Coronary artery (tissue), 2 donors: ENCODE data around the gene NSG2.

Source experiments
- DNase-seq: peaks from one replicate; pipeline ENCODE4 v3.0.0-alpha.2; 2017; ENCODE audit warnings: low spot score
- H3K27ac ChIP-seq, 2 donors: fragments of 200-600 bp; sonication (generic); one replicate each; pipeline ENCODE4 v1.5.1; 2016 to 2019
- H3K4me3 ChIP-seq: fragments of 200-600 bp; sonication (generic); 2 replicates; pipeline ENCODE4 v1.5.1; 2016; ENCODE audit warnings: mild to moderate bottlenecking, moderate library complexity
- CTCF ChIP-seq: fragments of 200-600 bp; sonication (generic); IDR thresholded peaks from one replicate; pipeline ENCODE4 v1.5.1; 2019; ENCODE audit warnings: antibody characterized with exemption

Gene NSG2

GRCh38 chr5:174157048-174157447 lies 111.5 kb downstream of the NSG2 start:
- Histone ChIP-seq H3K4me3 (no peak overlapping the region), H3K27ac (no peak overlapping the region)
- peak; percentile 16 for DNase-seq
- no peak for TF ChIP-seq CTCF
